CD4-positive, alpha-beta T cell treated with Interleukin-17A for 4 hours (primary cell): ENCODE results near the gene OCIAD2.
"Not testable (repeated sequence)": the region's sequence is repeated elsewhere in the genome, so short reads cannot be mapped to it uniquely, and the experiment has no call there.

Experiments
- DNase-seq: peaks from one replicate; pipeline ENCODE4 v3.0.0-alpha.2; 2020; ENCODE audit warnings: mixed read lengths

The OCIAD2 gene

GRCh38 chr4:48851651-48852050, 54.9 kb downstream of the OCIAD2 start:
- no peak for DNase-seq

- not testable (repeated sequence) for DNase-seq
Measured at GRCh38 chr4:48848799-48849198, 57.8 kb downstream of the OCIAD2 start.

GRCh38 chr4:48844843-48845242, 61.7 kb downstream of the OCIAD2 start:
- DNase-seq, result no peak

- DNase-seq, result no peak
Measured at GRCh38 chr4:48841045-48841827, 65.3 kb downstream of the OCIAD2 start.

- DNase-seq, result no peak
Measured at GRCh38 chr4:48836658-48837057, 69.9 kb downstream of the OCIAD2 start.
